Smooth muscle cell (in vitro differentiated cells): ENCODE measurements around the gene TUG1. TPM values are rescaled to one million over a fixed set of nuclear protein-coding genes. Genes with fewer than 3 reads are reported as not detected.

ENCODE experiments used
- DNase-seq: peaks from one replicate; lab custom pipeline; 2025; ENCODE audit not compliant: unreplicated experiment; lab: John Stamatoyannopoulos, UW
- H2AFZ ChIP-seq: fragments of 200-600 bp; sonication (generic); 2 replicates; pipeline ENCODE4 v1.6.0; 2016; ENCODE audit warnings: antibody characterized with exemption, low read depth, mild to moderate bottlenecking
- H3F3A ChIP-seq: fragments of 200-600 bp; sonication (generic); 2 replicates; pipeline ENCODE4 v1.6.0; 2017; ENCODE audit warnings: antibody characterized with exemption, low read depth
- H3K27ac ChIP-seq: fragments of 200-600 bp; sonication (generic); 2 replicates; pipeline ENCODE4 v1.5.1; 2016; ENCODE audit warnings: low read depth, mild to moderate bottlenecking
- H3K27me3 ChIP-seq: fragments of 200-600 bp; sonication (generic); 2 replicates; pipeline ENCODE4 v1.6.1; 2016; ENCODE audit warnings: low read depth, mild to moderate bottlenecking
- H3K36me3 ChIP-seq: fragments of 200-600 bp; sonication (generic); 2 replicates; pipeline ENCODE4 v1.5.1; 2016; ENCODE audit warnings: low read depth
- H3K4me1 ChIP-seq: fragments of 200-600 bp; sonication (generic); 2 replicates; pipeline ENCODE4 v1.5.1; 2016; ENCODE audit warnings: low read depth
- H3K4me2 ChIP-seq: fragments of 200-600 bp; sonication (generic); 2 replicates; pipeline ENCODE4 v1.6.0; 2016; ENCODE audit warnings: mild to moderate bottlenecking
- H3K4me3 ChIP-seq: fragments of 200-600 bp; sonication (generic); 2 replicates; pipeline ENCODE4 v1.5.1; 2016; ENCODE audit warnings: mild to moderate bottlenecking
- H3K79me2 ChIP-seq: fragments of 200-600 bp; sonication (generic); 2 replicates; pipeline ENCODE4 v1.6.0; 2016; ENCODE audit warnings: low read depth, mild to moderate bottlenecking
- H3K9ac ChIP-seq: fragments of 200-600 bp; sonication (generic); 2 replicates; pipeline ENCODE4 v1.6.0; 2016; ENCODE audit warnings: low read depth
- H3K9me3 ChIP-seq: fragments of 200-600 bp; sonication (generic); replicated peaks from 2 replicates; pipeline ENCODE4 v1.5.1; 2016; ENCODE audit warnings: low read depth
- H4K20me1 ChIP-seq: fragments of 200-600 bp; sonication (generic); 2 replicates; pipeline ENCODE4 v1.6.0; 2016; ENCODE audit warnings: low read depth
- whole genome bisulfite sequencing: methylation state at CpG from one replicate; pipeline ENCODE4 v1.1.7; 2016; ENCODE audit warnings: low lambda C conversion rate; 5-methylcytosine and 5-hydroxymethylcytosine counted together
- polyA plus RNA-seq: library from polyadenylated mRNA; unstranded; fragments of >200 nt; fragmentation: Nextera tagmentation; extraction: Ambion mirVana; gene quantifications from 2 replicates; pipeline ENCODE4 v1.2.1, GENCODE V29; 2016
- total RNA-seq: library from RNA; depleted of rRNA; stranded (reverse); fragments of >200 nt; gene quantifications from 2 replicates; pipeline ENCODE4 v1.2.3, GENCODE V29; 2014
- TF ChIP-seq, protein P1 (sequence below): fragments of 200-600 bp; sonication (generic); IDR thresholded peaks from 2 replicates; pipeline ENCODE4 v1.5.1; 2017; ENCODE audit warnings: borderline replicate concordance, mild to moderate bottlenecking, antibody characterized with exemption; ENCODE audit not compliant: insufficient read depth, poor library complexity, severe bottlenecking

The TUG1 gene
- 113 and 119 TPM in 2 replicates for total RNA-seq
- 30.6 and 43.0 TPM in 2 replicates for polyA plus RNA-seq

DNA sequence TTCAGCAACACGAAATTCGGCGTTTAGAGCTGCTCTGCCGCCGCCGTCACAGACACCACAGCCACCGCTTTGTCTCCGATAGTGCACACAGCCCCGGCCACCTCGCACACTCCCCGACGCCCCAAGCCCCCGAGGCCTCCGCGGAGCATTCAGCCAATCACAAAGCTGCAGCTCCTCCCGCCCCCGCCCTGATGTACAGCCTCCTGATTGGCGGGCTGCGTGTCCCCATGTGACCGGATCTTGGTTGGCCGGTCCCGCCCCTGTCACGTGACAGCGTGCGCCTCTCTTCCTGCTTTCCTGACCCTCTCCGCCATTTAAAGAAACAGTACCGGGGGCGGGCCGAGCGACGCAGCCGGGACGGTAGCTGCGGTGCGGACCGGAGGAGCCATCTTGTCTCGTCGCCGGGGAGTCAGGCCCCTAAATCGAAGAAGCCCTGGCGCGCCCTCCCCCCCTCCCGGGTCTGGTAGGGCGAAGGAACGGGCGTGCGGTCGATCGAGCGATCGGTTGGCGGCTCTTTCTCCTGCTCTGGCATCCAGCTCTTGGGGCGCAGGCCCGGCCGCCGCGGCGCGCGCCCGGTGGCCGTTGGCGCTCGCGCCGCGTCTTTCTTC, at the start of gene TUG1:
TSS of gene TUG1 (plus strand) at position 342 of the 608 bp plus-strand sequence.
- H3K27me3 ChIP-seq: no peaks in the 10 kb centered on the region
- no peaks in the 10 kb centered on the region for H3K9me3 ChIP-seq
- peak within 1 kb of the TSS; percentile 73 for H2AFZ ChIP-seq
- H3K4me1 ChIP-seq: peaks cover 20% of the 10 kb centered on the region
- peaks cover 44% of the 10 kb centered on the region for H4K20me1 ChIP-seq
- DNase-seq: peak; percentile 93
- TF ChIP-seq, protein P1, sequence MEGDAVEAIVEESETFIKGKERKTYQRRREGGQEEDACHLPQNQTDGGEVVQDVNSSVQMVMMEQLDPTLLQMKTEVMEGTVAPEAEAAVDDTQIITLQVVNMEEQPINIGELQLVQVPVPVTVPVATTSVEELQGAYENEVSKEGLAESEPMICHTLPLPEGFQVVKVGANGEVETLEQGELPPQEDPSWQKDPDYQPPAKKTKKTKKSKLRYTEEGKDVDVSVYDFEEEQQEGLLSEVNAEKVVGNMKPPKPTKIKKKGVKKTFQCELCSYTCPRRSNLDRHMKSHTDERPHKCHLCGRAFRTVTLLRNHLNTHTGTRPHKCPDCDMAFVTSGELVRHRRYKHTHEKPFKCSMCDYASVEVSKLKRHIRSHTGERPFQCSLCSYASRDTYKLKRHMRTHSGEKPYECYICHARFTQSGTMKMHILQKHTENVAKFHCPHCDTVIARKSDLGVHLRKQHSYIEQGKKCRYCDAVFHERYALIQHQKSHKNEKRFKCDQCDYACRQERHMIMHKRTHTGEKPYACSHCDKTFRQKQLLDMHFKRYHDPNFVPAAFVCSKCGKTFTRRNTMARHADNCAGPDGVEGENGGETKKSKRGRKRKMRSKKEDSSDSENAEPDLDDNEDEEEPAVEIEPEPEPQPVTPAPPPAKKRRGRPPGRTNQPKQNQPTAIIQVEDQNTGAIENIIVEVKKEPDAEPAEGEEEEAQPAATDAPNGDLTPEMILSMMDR: no peak
- peak within 1 kb of the TSS; percentile 93 for H3K27ac ChIP-seq
- peaks cover 5% of the 10 kb centered on the region for H3F3A ChIP-seq
- H3K4me2 ChIP-seq: peak within 1 kb of the TSS; percentile 98
- peaks cover 24% of the 10 kb centered on the region for H3K36me3 ChIP-seq
- H3K79me2 ChIP-seq: peaks cover 88% of the 10 kb centered on the region
- 2% methylated on average over 26 of the region's 67 CpGs for WGBS
- peak within 1 kb of the TSS; percentile 96 for H3K4me3 ChIP-seq
- H3K9ac ChIP-seq: peak within 1 kb of the TSS; percentile 96

DNA sequence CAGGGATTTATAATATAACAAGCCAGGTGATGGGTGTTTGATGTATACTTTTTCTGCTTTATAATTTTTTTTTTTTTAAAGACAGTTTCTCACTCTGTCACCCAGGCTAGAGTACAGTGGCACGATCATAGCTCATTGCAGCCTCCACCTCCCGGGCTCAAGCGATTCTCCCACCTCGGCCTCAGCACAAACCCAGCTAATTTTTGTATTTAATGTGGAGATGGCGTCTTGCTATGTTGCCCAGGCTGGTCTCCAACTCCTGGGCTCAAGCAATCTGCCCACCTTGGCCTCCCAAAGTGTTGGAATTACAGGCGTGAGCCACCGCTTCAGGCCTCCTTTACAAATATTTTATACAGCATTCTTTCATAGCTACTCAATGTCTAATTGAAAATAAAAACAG, 49.1 kb upstream of the TUG1 start:
- Histone ChIP-seq H3K4me1 (no peaks in the 10 kb centered on the region), H3K9me3 (no peaks in the 10 kb centered on the region), H2AFZ (no peak overlapping the region), H3K36me3 (no peaks in the 10 kb centered on the region), H3K9ac (no peak overlapping the region), H3K27ac (no peak overlapping the region), H3K4me2 (no peak overlapping the region), H3K4me3 (no peak overlapping the region), H3K27me3 (no peaks in the 10 kb centered on the region), H4K20me1 (no peaks in the 10 kb centered on the region), H3F3A (no peaks in the 10 kb centered on the region), H3K79me2 (no peaks in the 10 kb centered on the region)
- TF ChIP-seq, protein P1: no peak
- 86% methylated on average over 7 of the region's 7 CpGs for WGBS
- DNase-seq: no peak

DNA sequence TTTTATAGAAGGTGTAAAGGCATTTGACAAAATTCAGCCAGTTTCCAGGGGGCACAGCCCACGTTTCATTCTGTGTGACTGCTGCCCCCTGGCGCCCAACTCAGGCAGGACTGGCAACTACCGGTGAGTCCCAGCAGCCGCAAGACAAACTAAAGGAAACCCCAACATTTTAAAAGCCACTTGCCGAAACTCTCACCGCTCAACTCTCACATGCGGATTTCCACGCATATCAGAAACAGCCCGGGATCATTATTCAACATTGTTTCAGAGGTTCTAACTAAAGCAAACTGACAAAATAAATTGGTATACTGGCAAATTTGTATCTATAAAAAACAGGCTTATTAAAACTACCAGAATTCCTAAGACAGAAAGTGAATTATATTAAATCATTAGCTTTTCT, 48.7 kb upstream of the TUG1 start:
- no peak overlapping the region for H3K4me2 ChIP-seq
- no peak overlapping the region for H3K27ac ChIP-seq
- H3K9ac ChIP-seq: no peak overlapping the region
- peak; percentile 39 for DNase-seq
- H3K27me3 ChIP-seq: no peaks in the 10 kb centered on the region
- no peaks in the 10 kb centered on the region for H3F3A ChIP-seq
- no peak overlapping the region for H2AFZ ChIP-seq
- no peak overlapping the region for H3K4me3 ChIP-seq
- H3K4me1 ChIP-seq: no peaks in the 10 kb centered on the region
- H3K79me2 ChIP-seq: no peaks in the 10 kb centered on the region
- 8% methylated on average over 9 of the region's 9 CpGs for WGBS
- no peaks in the 10 kb centered on the region for H4K20me1 ChIP-seq
- no peaks in the 10 kb centered on the region for H3K9me3 ChIP-seq
- TF ChIP-seq, protein P1: peak; percentile 85
- no peaks in the 10 kb centered on the region for H3K36me3 ChIP-seq

GRCh38 chr22:30921108-30921507, 48.0 kb upstream of the TUG1 start:
- no peaks in the 10 kb centered on the region for H4K20me1 ChIP-seq
- H3K4me3 ChIP-seq: no peak overlapping the region
- H3K4me2 ChIP-seq: no peak overlapping the region
- no peak overlapping the region for H3K9ac ChIP-seq
- H3K27me3 ChIP-seq: no peaks in the 10 kb centered on the region
- TF ChIP-seq, protein P1: no peak
- H2AFZ ChIP-seq: no peak overlapping the region
- H3F3A ChIP-seq: no peaks in the 10 kb centered on the region
- WGBS: 91% methylated on average over 6 of the region's 6 CpGs
- no peaks in the 10 kb centered on the region for H3K4me1 ChIP-seq
- H3K27ac ChIP-seq: no peak overlapping the region
- H3K79me2 ChIP-seq: no peaks in the 10 kb centered on the region
- H3K36me3 ChIP-seq: no peaks in the 10 kb centered on the region
- H3K9me3 ChIP-seq: no peaks in the 10 kb centered on the region
- no peak for DNase-seq
